Ishikawa (cell line): ENCODE measurements around the gene SDK2.

Experiments
- NFIC ChIP-seq: IDR thresholded peaks from 2 replicates; pipeline ENCODE4 v1.6.1; 2012
- TEAD4 ChIP-seq: IDR thresholded peaks from 2 replicates; pipeline ENCODE4 v1.6.1; 2012
- YY1 ChIP-seq: IDR thresholded peaks from 2 replicates; pipeline ENCODE4 v1.6.1; 2012; ENCODE audit warnings: low read depth
- TF ChIP-seq, protein P1 (sequence below): IDR thresholded peaks from 2 replicates; pipeline ENCODE4 v1.6.1; 2012; ENCODE audit warnings: low read depth, mild to moderate bottlenecking
- TF ChIP-seq, protein P2 (sequence below): IDR thresholded peaks from 2 replicates; pipeline ENCODE4 v1.6.1; 2012

DNA sequence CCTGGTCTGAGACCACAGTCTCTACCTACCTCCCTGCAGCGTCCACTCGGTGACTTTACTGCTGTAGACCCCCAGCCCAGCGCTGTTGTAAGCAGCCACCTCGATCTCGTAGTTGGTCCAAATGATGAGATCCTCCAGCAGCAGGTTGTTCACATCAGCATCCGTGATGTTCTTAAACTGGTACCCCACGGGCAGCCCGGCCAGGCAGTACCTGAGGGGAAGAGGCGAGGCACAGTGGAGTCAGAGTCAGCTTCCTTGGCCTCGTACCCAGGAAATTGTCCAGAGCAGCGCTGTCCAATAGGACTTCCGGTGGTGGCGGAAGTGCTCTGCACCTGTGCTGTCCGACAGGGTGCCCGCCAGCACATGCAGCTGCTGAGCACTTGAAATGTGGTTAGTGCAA, 228.5 kb downstream of the SDK2 start:
- TF ChIP-seq NFIC (no peak), TEAD4 (no peak), YY1 (no peak)
- TF ChIP-seq, protein P1, sequence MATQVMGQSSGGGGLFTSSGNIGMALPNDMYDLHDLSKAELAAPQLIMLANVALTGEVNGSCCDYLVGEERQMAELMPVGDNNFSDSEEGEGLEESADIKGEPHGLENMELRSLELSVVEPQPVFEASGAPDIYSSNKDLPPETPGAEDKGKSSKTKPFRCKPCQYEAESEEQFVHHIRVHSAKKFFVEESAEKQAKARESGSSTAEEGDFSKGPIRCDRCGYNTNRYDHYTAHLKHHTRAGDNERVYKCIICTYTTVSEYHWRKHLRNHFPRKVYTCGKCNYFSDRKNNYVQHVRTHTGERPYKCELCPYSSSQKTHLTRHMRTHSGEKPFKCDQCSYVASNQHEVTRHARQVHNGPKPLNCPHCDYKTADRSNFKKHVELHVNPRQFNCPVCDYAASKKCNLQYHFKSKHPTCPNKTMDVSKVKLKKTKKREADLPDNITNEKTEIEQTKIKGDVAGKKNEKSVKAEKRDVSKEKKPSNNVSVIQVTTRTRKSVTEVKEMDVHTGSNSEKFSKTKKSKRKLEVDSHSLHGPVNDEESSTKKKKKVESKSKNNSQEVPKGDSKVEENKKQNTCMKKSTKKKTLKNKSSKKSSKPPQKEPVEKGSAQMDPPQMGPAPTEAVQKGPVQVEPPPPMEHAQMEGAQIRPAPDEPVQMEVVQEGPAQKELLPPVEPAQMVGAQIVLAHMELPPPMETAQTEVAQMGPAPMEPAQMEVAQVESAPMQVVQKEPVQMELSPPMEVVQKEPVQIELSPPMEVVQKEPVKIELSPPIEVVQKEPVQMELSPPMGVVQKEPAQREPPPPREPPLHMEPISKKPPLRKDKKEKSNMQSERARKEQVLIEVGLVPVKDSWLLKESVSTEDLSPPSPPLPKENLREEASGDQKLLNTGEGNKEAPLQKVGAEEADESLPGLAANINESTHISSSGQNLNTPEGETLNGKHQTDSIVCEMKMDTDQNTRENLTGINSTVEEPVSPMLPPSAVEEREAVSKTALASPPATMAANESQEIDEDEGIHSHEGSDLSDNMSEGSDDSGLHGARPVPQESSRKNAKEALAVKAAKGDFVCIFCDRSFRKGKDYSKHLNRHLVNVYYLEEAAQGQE: no peak
- TF ChIP-seq, protein P2, sequence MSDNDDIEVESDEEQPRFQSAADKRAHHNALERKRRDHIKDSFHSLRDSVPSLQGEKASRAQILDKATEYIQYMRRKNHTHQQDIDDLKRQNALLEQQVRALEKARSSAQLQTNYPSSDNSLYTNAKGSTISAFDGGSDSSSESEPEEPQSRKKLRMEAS: no peak
